Measurements from ENCODE around the gene ANKRD29.

The ANKRD29 gene

DNA sequence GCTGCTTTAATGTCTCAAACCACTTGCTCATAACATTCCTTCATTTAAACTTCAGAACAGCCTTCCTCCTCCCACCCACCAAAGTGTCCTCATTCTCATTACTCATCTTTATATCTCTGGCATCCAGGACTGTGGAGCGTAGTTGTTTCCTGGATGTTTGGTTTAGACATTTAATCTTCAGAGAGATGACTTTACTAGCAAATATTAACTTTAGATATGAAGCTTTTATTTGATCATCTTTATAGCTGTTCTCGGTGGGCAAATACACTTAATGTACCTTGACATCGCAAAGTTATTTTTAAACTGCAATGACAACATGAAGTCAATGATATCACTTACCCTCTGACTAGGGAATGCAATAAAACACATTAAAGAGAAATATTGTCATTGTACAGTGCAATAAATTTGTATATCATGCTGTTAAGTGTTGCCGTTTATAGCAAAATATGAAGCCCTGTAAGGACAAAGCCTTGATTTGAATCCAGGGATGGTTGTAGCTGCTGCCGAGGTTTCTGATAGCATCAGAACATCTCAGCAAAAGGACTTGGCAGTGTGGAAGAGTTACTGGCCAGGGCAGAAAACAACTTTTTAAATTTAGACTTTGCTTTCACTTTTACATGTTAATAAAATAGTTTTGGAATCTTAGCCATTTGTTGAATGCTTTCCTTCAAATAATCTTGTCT, 21.9 kb upstream of the ANKRD29 start:
- no peak for DNase-seq (ENCODE audit: low read depth)

DNA sequence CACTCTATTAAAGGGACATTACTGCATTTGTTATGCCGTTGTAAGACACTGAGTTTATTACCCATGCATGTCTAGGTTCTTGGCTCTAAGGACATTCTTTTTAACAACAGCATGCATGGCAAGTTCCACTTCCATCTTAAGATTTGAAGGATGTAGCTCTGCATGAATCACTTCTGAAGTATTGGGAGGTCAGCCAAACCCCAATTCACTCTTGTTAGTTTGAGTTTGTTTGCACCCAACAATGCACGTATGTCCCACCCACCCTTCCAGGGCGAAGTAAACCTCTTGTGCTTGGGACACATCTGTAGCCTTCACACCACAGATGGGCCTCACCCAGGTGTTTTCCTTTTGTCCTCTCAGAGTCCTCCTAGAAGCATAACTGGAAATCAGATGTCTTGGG, 21.0 kb upstream of the ANKRD29 start:
- no peak for DNase-seq (ENCODE audit: low read depth)

GRCh38 chr18:23683155-23683554, 20.4 kb upstream of the ANKRD29 start:
- no peak for DNase-seq (ENCODE audit: low read depth)

DNA sequence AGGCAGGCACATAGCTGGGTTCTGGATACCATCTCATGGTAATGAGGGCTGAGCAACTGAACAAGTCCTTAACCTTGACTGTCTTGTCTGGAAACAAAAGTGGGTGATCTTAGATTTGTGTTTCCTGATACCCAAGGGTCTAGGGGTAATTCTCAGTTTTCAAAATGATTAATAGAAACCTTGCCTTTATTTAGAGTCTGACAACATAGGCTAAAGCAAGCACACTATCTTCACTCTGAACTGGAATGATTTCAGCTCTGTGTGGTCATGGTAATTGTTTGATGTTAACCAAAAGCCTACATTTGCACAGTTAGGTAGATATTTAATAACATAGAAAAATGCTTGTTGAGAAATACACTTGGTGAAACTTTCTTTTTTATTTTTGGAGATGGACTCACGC, 19.8 kb upstream of the ANKRD29 start:
- no peak for DNase-seq (ENCODE audit: low read depth)

DNA sequence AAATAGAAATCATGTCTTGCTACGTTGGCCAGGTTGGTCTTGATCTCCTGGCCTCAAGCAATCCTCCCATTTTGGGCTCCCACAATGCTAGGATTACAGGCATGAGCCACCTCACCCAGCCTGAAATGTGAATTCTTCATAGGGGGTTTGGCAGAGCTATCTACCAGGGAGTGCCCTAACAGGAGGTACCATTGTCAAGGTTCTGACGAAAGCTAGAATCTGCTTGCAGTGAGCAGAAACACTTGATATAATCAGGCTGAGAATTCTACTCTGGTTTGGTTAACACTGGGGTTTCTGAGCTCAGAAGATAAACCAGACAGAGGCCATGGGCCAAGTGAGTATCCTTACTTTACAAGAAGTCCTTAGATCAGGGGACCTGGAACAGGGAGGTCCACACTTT, 19.3 kb upstream of the ANKRD29 start:
- no peak for DNase-seq (ENCODE audit: low read depth)

GRCh38 chr18:23675896-23676295, 13.2 kb upstream of the ANKRD29 start:
- DNase-seq (ENCODE audit: low read depth): no peak

DNA sequence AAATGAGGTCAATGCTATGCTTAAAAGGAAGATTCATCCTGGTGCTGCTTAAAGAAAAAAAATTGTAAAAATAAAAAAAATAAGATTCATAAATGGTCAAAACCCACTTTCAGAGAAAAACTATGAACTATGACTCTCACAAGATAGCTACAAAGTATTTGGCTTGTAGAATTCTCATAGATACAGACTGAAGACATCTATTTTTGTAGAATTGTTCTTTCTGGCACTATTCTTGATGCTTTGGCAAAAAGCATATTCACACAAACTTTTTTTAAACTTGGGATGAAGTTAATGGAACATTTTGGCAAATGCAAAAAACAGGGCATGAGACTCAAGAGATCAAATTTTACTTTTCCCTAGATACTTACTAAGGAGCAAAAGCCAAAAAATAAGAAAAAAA, 12.5 kb upstream of the ANKRD29 start:
- no peak for DNase-seq (ENCODE audit: low read depth)

DNA sequence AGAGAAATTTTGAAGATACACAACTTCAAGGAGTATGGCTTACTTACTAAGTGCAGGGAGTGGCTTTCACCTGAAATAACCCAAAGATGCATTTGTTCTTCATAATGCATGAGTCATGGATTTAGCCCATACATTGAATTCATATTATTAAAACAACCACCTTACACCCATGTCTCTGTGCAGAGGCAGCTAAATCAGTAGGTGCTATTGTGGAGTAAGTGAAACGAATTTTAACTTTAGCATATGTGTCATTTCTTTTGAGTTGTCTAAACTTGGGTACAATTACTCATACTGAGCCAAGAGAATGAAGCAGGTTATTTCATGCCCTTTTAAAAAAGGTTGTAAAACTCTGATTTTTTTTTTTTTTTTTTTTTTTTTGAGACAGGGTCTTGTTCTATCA, 11.0 kb upstream of the ANKRD29 start:
- no peak for DNase-seq (ENCODE audit: low read depth)

DNA sequence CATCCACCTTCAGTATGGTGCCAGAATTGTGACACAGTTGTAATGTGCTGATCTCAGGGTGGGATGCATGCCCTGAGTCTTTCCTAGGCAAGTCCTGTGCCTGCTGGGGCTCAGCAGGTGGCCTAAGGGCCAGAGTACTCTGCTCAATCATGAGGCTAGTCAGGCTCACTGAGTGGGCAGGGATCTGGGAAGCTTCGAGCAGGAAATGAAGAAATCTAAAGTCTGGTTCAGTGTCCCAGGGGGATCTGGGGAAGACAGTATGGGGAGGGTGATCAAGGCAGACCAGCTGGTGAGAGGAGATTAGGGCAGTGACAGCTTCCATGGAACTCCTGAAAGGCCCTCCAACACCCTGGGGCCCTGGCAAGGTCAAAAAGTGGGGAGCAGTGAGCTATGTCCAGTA, 8.9 kb upstream of the ANKRD29 start:
- no peak for DNase-seq (ENCODE audit: low read depth)

DNA sequence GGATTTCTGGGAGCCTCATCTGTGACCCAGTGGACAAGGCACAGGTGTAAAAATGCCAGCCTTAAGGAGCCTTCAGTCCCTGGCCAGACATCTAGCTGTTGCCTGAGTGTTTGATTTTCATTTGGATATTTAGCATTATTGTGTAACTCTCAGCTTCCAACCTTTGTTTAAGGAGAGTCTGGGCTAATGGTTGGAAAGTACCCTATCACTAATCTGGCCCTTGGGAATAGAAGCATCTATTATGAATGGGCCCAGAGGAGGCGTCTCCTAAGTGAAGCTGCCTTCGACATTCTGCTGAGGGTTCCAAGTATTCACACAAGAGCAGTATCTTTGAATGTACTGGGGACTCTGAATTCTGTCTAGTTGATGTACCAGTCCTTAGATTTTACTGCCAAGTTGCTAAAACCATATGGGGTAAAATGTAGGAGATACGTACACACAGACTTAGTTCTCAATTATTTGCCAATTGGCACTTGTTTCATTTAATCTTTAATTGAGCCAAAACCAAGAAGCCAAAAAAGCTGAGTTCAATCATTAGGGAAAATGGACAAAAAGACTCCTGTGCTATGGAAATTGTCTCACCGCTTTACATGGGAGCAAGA, 7.2 kb upstream of the ANKRD29 start:
- no peak for DNase-seq (ENCODE audit: low read depth)

DNA sequence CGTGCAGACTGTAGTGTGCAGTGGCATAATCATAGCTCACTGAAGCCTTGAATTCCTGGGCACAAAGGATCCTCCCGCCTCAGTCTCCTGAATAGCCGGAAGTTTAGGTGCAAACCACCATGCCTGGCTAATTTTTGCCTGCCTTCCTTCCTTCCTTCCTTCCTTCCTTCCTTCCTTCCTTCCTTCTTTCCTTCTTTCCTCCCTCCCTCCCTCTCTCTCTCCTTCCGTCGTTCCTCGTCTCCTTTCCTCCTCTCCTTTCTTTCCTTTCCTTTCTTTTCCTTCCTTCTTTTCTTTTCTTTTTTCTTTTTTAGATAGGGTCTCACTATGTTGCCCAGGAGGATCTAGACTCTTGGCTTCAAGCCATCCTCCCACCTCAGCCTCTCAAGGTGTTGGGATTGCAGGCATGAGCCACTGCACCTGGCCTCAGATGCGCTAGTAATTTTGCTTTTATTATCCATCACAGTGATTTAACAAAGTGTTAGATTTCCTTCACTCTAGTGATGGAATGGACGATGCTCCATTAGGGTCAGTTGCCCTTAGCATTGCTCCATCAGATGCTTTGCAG, 6.6 kb upstream of the ANKRD29 start:
- no peak for DNase-seq (ENCODE audit: low read depth)

DNA sequence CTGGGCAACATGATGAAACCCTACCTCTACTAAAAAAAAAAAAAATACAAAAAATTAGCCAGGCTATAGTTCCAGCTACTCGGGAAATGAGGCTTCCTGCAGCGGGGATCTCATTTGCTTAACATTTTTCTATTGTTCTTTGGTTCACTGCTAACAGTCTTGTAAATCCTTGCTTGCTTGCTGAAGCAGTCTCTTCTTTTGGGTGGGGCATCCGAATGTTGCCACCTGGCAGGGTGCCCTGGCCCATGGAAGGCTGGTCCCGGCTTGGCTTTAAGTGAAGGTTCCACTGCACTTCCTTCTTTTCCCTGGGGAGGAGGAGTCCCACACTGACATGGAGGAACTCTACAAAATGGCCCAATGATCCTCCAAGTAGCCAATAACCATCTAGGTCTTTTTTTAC, 6.0 kb upstream of the ANKRD29 start:
- no peak for DNase-seq (ENCODE audit: low read depth)

DNA sequence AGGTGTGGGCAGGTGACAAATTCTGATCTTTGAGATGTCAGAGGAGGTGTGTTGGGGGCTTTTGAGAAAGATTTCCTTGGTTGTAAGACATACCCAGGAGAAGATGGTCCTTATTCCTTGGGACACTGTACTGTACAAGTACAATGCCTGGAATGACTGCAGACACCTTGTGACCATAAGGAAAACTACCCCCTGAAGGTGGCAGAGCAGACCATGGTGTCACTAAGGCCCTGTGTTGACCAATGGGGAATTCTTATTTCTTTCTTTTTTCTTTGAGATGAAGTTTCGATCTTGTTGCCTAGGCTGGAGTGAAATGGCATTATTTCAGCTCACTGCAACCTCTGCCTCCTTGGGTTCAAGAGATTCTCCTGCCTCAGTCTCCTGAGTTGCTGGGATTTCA, 4.4 kb upstream of the ANKRD29 start:
- DNase-seq (ENCODE audit: low read depth): no peak

GRCh38 chr18:23664674-23665073, 2.0 kb upstream of the ANKRD29 start:
- no peak for DNase-seq (ENCODE audit: low read depth)

DNA sequence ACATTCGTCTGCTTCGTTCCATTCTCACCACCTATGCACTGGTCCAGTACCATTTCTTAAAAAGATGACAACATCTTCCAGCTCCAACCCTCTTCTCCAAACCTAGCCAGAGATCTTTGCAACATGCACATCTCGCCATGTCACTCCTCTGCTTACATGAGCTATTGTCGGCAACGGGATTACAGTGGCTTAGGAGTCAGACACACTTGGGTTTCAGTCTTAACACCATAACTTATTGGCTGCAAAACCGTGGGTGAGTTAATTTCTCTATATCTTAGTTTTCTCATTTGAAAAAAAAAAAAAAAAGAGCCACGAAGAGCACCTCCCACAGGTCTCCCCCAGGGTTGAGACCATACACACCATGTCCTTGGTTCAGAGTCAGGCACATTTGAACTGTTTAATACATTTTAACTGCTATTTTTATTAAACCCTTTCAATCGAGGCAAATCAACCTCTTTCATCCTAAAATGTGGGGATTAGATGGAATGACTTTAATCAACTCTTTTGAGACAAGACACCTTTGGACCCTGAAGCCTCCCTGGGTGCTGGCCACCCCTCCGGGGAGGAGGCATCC, 889 bp downstream of the ANKRD29 start:
- DNase-seq (ENCODE audit: low read depth): no peak

GRCh38 chr18:23658285-23658684, 4.4 kb downstream of the ANKRD29 start:
- DNase-seq (ENCODE audit: low read depth): no peak

GRCh38 chr18:23652232-23652631, 10.5 kb downstream of the ANKRD29 start:
- DNase-seq (ENCODE audit: low read depth): no peak

- DNase-seq (ENCODE audit: low read depth): peak; percentile 83
Observed at GRCh38 chr18:23650968-23651927, 11.5 kb downstream of the ANKRD29 start.

DNA sequence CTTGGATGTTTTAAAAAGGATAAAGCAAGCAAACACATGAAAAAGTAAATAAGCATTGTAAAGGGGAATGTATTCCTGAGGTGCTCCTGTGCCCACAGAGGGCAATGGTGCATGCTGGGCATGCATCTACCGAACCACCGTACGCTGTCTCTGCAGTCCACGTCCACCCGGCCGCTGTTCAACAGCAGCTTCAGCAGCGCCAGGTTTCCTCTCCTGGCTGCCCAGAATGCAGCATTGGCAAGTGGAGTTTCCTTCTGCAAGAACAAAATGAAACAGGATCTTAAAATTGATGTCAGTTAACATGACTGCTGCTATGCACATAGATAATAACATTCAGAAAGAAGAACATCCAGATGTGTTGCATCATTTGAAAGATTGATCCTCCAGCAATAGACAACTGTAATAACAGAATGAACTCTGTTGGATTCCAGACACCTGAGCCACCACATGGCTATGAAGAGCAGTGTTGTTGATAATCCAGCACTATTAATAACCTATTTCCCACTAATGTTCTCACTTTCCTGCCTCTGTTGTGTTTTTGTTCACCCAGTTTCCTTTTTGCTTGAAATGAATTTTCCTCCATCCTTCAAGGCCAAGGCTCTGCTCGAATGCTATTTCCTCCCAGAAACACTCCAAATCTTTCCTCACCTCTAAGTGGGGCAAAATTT, 13.6 kb downstream of the ANKRD29 start:
- no peak for DNase-seq (ENCODE audit: low read depth)

- no peak for DNase-seq (ENCODE audit: low read depth)
Observed at GRCh38 chr18:23648456-23648855, 14.3 kb downstream of the ANKRD29 start.

DNA sequence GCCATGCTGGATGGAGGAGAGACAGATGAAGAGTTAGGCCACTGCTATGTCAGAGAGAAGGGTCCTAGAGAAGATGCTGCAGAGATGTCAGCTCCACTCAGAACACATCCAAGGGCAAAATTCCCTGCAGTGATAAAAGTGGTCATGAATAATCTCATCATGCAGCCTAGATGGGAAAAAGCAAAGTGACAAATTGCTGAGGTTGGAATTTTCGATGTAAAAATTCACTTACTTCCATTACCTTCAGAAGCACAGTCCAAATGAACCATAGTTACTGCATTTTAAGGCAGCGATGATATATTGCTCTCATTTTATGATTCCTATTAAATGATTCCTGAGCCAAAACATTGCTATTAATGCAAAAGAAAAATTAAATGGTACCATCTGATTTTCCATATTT, 16.4 kb downstream of the ANKRD29 start:
- no peak for DNase-seq (ENCODE audit: low read depth)
